HG03571 (cell line): ENCODE measurements around the gene TSPAN13.

Experiments
- ATAC-seq: cut with Tn5 transposase; IDR thresholded peaks from one replicate; pipeline ENCODE4 v1.9.1; 2021; ENCODE audit not compliant: unreplicated experiment

Gene TSPAN13

DNA sequence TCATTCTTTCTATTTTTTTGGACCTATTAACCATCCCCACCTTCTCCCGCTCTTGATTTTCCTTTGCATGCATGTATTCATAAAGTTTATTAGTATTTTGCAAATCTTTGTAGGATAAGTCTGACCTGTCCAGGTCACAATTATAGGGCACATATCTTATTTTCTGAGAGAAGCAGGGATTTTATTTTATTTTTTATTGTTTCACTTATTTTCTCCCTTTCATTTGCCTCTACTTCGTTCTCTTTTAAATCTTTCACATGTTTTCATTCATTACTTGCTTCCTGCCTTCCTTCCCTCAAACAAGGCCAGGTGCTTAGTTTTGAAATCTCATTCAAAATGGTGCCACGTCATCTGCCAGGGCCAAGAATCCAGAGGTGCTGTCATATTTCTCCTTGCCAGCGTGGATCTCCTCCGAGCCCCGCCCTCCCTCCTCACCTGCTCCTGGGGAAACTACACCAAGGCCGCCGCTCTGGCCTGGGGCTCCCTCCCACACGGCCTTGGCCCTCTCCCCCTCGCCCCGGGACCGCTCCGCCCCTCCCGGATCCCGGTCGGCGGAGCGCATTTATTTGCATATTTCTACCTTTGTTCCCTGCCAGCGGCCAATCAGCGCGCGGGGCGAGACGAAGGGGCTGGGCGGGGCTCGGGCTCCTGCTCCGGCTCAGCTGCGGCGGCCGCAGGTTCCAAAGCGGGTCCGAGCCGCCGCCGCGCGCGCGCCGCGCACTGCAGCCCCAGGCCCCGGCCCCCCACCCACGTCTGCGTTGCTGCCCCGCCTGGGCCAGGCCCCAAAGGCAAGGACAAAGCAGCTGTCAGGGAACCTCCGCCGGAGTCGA, at the start of gene TSPAN13:
Gene TSPAN13 (plus strand): TSS at position 654 of the 830 bp plus-strand sequence. CDS start 213 bp downstream, outside the sequence.
- peak; percentile 49 for ATAC-seq

GRCh38 chr7:16708511-16708910, 45.0 kb upstream of the TSPAN13 start:
- no peak for ATAC-seq

- ATAC-seq, result no peak
Measured at GRCh38 chr7:16708980-16709379, 44.6 kb upstream of the TSPAN13 start.

GRCh38 chr7:16710651-16711050, 42.9 kb upstream of the TSPAN13 start:
- ATAC-seq, result no peak

GRCh38 chr7:16711730-16712129, 41.8 kb upstream of the TSPAN13 start:
- ATAC-seq, result no peak

- no peak for ATAC-seq
Measured at GRCh38 chr7:16712916-16713315, 40.6 kb upstream of the TSPAN13 start.

DNA sequence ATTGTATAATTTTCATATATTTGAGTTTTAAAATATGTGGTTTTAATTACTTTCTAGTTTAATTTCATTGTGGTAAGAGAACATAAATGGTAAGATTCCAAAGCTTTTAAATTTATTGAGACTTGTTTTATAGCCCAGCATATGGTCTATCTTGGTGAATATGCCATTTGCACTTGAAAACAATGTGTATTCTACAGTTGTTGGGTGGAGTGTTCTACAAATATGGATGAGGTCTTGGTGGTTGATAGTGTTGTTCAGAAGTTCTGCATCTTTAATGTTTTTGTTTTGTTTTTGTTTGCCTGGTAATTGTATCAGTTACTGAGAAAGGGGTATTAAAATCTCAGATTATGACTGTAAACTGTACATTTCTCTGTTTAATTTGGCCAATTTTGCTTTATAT, 37.6 kb upstream of the TSPAN13 start:
- no peak for ATAC-seq

DNA sequence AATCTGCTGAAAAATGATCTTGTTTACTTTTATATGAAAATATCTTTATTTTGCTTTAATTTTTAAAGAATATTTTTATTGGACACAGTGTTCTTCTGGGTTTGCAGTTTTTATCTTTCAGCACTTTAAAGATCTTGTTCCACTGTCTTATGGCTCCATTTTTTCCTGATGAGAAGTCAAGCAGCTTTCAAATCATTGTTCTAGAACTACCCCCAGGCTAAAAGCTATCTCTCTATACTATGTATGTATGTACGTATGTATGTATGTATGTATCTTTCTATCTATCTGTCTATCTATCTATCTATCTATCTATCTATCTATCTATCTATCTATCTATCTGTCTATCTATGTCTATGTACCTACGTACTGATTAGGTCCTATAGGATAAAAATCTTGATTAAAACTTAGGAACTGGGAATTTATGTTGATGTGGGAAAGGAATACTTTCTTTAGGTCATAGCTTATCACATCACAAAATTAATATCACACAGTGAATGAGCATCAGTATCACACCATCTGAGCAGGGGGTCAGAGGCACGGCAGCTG, 35.4 kb upstream of the TSPAN13 start:
- ATAC-seq, result no peak

- no peak for ATAC-seq
Measured at GRCh38 chr7:16719699-16720098, 33.9 kb upstream of the TSPAN13 start.

- ATAC-seq, result no peak
Measured at GRCh38 chr7:16721541-16721940, 32.0 kb upstream of the TSPAN13 start.

DNA sequence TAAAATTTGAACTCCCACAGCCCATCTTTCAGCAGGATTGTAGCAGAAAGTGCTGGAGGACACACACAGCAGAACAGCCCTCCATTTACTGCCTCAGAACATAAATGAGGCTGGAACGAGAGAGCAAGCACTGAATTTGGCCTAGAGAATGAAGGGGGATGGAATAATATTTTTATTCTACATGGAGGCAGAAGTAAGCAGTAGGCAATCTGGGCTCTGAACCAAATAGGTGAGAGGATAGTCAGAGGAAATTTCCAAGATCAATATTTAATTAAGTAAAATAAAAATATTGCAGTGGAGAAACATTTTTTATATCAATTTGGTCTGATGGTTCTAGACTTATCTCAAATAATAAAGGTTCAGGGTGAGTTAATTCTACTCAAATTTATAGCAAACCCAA, 29.2 kb upstream of the TSPAN13 start:
- ATAC-seq, result no peak

GRCh38 chr7:16726189-16726588, 27.4 kb upstream of the TSPAN13 start:
- ATAC-seq, result no peak

- ATAC-seq, result no peak
Measured at GRCh38 chr7:16727736-16728135, 25.8 kb upstream of the TSPAN13 start.

DNA sequence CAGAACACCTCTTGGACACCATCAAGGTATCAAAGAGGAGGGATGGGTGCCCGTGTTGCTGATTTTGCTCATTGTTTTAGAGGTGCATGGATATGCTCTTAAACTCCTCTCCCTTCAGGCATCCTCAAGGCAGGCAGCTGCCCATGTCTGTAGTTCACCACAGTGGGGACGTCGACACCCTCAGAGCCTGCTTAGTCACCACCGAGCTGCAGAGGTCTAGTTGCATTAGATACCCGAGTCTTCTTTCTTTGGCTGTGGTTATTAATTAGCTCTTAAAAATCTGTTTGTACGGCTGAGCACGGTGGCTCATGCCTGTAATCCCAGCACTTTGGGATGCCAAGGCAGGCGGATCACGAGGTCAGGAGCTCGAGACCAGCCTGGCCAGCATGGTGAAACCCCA, 24.7 kb upstream of the TSPAN13 start:
- no peak for ATAC-seq

- no peak for ATAC-seq
Measured at GRCh38 chr7:16729541-16729940, 24.0 kb upstream of the TSPAN13 start.

- no peak for ATAC-seq
Measured at GRCh38 chr7:16730937-16731336, 22.6 kb upstream of the TSPAN13 start.

DNA sequence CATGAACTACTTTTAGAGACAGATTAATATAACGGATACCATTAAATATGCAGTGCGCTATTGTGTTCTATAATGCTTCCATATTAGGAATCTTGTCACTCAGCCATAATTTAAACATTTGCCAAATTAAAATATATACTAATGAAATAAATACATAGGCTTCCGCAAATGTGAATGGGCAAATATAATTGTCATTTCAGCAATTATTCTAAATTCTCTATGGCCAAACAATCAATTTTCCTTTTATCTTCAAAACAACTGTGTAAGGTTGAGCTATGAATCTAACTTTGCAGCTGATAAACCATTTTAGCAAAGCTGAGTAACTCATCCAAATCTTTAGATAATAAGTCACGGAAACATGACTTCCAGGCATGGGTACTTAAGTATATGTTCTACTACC, 20.7 kb upstream of the TSPAN13 start:
- ATAC-seq, result no peak

DNA sequence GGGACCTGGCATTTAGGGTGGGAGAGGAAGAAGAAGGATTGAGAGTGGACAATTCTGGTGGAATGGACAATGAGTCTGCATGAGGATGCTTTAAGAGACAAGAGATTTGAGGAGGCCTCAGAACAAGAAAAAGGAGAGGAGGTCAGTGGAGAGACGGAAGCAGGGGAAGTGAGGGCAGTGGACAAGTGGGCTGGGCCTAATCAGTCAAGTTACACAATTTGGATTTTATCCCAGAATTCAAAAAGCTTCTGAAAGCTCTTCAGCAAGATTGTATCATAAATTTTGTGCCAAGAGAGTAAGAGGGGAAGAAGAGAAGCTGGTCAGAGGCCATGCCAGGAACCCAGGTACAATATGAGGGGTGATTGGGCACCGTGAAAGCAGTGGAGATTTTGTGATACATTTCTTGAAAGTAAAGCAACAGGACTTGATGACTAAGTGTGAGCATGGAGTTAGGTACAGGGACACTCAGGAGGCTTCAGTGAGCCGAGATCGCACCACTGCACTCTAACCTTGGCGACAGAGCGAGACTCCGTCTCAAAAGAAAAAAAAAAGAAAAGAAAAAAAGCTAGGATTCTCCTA, 19.3 kb upstream of the TSPAN13 start:
- no peak for ATAC-seq

- no peak for ATAC-seq
Measured at GRCh38 chr7:16735020-16735419, 18.5 kb upstream of the TSPAN13 start.

- ATAC-seq, result no peak
Measured at GRCh38 chr7:16738011-16738688, 15.4 kb upstream of the TSPAN13 start.

GRCh38 chr7:16739863-16740622, 13.5 kb upstream of the TSPAN13 start:
- ATAC-seq, result no peak
